ENCODE measurements around the gene SCLT1.

The SCLT1 gene

GRCh38 chr4:128866691-128867090, 226.6 kb downstream of the SCLT1 start:
- DNase-seq: no peak

GRCh38 chr4:128866269-128866668, 227.1 kb downstream of the SCLT1 start:
- no peak for DNase-seq

GRCh38 chr4:128865132-128865531, 228.2 kb downstream of the SCLT1 start:
- DNase-seq: no peak

- DNase-seq: no peak
These were observed 229.8 kb downstream of the SCLT1 start for GRCh38 chr4:128863312-128864075.

- no peak for DNase-seq
These were observed 230.6 kb downstream of the SCLT1 start for GRCh38 chr4:128862608-128863311.

GRCh38 chr4:128861856-128862518, 231.4 kb downstream of the SCLT1 start:
- no peak for DNase-seq

- DNase-seq: no peak
These were observed 233.3 kb downstream of the SCLT1 start for GRCh38 chr4:128859887-128860677.

- no peak for DNase-seq
These were observed 234.3 kb downstream of the SCLT1 start for GRCh38 chr4:128858879-128859671.

GRCh38 chr4:128856246-128856645, 237.1 kb downstream of the SCLT1 start:
- no peak for DNase-seq

- DNase-seq: no peak
These were observed 237.7 kb downstream of the SCLT1 start for GRCh38 chr4:128855621-128856020.

- no peak for DNase-seq
These were observed 238.9 kb downstream of the SCLT1 start for GRCh38 chr4:128854433-128854832.

- DNase-seq: no peak
These were observed 239.6 kb downstream of the SCLT1 start for GRCh38 chr4:128853741-128854140.

- no peak for DNase-seq
These were observed 243.1 kb downstream of the SCLT1 start for GRCh38 chr4:128850252-128850651.

GRCh38 chr4:128848461-128848860, 244.9 kb downstream of the SCLT1 start:
- DNase-seq: no peak

- DNase-seq: no peak
These were observed 246.1 kb downstream of the SCLT1 start for GRCh38 chr4:128847082-128847724.

- DNase-seq: no peak
These were observed 247.3 kb downstream of the SCLT1 start for GRCh38 chr4:128846063-128846462.

- DNase-seq: no peak
These were observed 248.4 kb downstream of the SCLT1 start for GRCh38 chr4:128844931-128845330.

GRCh38 chr4:128841402-128841801, 251.9 kb downstream of the SCLT1 start:
- DNase-seq: no peak

- DNase-seq: no peak
These were observed 252.5 kb downstream of the SCLT1 start for GRCh38 chr4:128840711-128841318.

- DNase-seq: no peak
These were observed 255.7 kb downstream of the SCLT1 start for GRCh38 chr4:128837679-128838078.

GRCh38 chr4:128837198-128837597, 256.1 kb downstream of the SCLT1 start:
- DNase-seq: no peak
